ENCODE measurements around the gene DES.

DES gene

GRCh38 chr2:219448099-219448775 is 30.1 kb downstream of the DES start:
- no peak for TF ChIP-seq EP300 (IDR thresholded peaks at IDR 0.05; ENCODE audit: borderline replicate concordance)
- TF ChIP-seq TEAD4 (IDR thresholded peaks at IDR 0.05) = no peak
- no peak for TF ChIP-seq MAX (IDR thresholded peaks at IDR 0.05)
- no peak for TF ChIP-seq YY1 (IDR thresholded peaks at IDR 0.05; ENCODE audit: low read depth)
- no peak for TF ChIP-seq CEBPB (IDR thresholded peaks at IDR 0.05)
- no peak for TF ChIP-seq TAF1 (IDR thresholded peaks at IDR 0.05; ENCODE audit: low read depth)
- no peak for TF ChIP-seq FOXM1 (IDR thresholded peaks at IDR 0.05; ENCODE audit: borderline replicate concordance, low read depth)
- no peak for TF ChIP-seq NFIC (IDR thresholded peaks at IDR 0.05)
- no peak for TF ChIP-seq CREB1 (IDR thresholded peaks at IDR 0.05; ENCODE audit: low read depth)
- no peak for TF ChIP-seq ZBTB7A (IDR thresholded peaks at IDR 0.05; ENCODE audit: low read depth)
- no peak for TF ChIP-seq RAD21 (IDR thresholded peaks at IDR 0.05; ENCODE audit: low read depth)
- TF ChIP-seq EGR1 (IDR thresholded peaks at IDR 0.05) = no peak
- TF ChIP-seq USF1 (IDR thresholded peaks at IDR 0.05) = no peak
- no peak for TF ChIP-seq TCF12 (IDR thresholded peaks at IDR 0.05; ENCODE audit: low read depth)

- TF ChIP-seq RAD21 (IDR thresholded peaks at IDR 0.05; ENCODE audit: low read depth) = no peak
- no peak for TF ChIP-seq TAF1 (IDR thresholded peaks at IDR 0.05; ENCODE audit: low read depth)
- no peak for TF ChIP-seq YY1 (IDR thresholded peaks at IDR 0.05; ENCODE audit: low read depth)
- no peak for TF ChIP-seq REST (IDR thresholded peaks at IDR 0.05; ENCODE audit: low read depth)
- no peak for TF ChIP-seq EGR1 (IDR thresholded peaks at IDR 0.05)
- TF ChIP-seq ZBTB7A (IDR thresholded peaks at IDR 0.05; ENCODE audit: low read depth) = no peak
- no peak for TF ChIP-seq TEAD4 (IDR thresholded peaks at IDR 0.05)
- TF ChIP-seq FOXM1 (IDR thresholded peaks at IDR 0.05; ENCODE audit: borderline replicate concordance, low read depth) = no peak
- no peak for TF ChIP-seq TCF12 (IDR thresholded peaks at IDR 0.05; ENCODE audit: low read depth)
- no peak for TF ChIP-seq MAX (IDR thresholded peaks at IDR 0.05)
- no peak for TF ChIP-seq CEBPB (IDR thresholded peaks at IDR 0.05)
- no peak for TF ChIP-seq USF1 (IDR thresholded peaks at IDR 0.05)
- no peak for TF ChIP-seq EP300 (IDR thresholded peaks at IDR 0.05; ENCODE audit: borderline replicate concordance)
- TF ChIP-seq NFIC (IDR thresholded peaks at IDR 0.05) = no peak
- TF ChIP-seq CREB1 (IDR thresholded peaks at IDR 0.05; ENCODE audit: low read depth) = no peak
Measured at GRCh38 chr2:219448776-219449341, 30.7 kb downstream of the DES start.

GRCh38 chr2:219449609-219450008 is 31.4 kb downstream of the DES start:
- TF ChIP-seq TCF12 (IDR thresholded peaks at IDR 0.05; ENCODE audit: low read depth) (no peak), TAF1 (IDR thresholded peaks at IDR 0.05; ENCODE audit: low read depth) (no peak), FOXM1 (IDR thresholded peaks at IDR 0.05; ENCODE audit: borderline replicate concordance, low read depth) (no peak), NFIC (IDR thresholded peaks at IDR 0.05) (no peak), REST (IDR thresholded peaks at IDR 0.05; ENCODE audit: low read depth) (no peak)

GRCh38 chr2:219451661-219452360 is 33.6 kb downstream of the DES start:
- TF ChIP-seq FOXM1 (IDR thresholded peaks at IDR 0.05; ENCODE audit: borderline replicate concordance, low read depth) (no peak), MAX (IDR thresholded peaks at IDR 0.05) (no peak), NFIC (IDR thresholded peaks at IDR 0.05) (peak; percentile 46)
